ENCODE data around the gene GRK3. TPM values are rescaled to one million over a fixed set of nuclear protein-coding genes. Genes with fewer than 3 reads are reported as not detected.
"Not testable (repeated sequence)": the region's sequence is repeated elsewhere in the genome, so short reads cannot be mapped to it uniquely, and the experiment has no call there.

The GRK3 gene
- polyA plus RNA-seq, 1 donor: 6.7 TPM

DNA sequence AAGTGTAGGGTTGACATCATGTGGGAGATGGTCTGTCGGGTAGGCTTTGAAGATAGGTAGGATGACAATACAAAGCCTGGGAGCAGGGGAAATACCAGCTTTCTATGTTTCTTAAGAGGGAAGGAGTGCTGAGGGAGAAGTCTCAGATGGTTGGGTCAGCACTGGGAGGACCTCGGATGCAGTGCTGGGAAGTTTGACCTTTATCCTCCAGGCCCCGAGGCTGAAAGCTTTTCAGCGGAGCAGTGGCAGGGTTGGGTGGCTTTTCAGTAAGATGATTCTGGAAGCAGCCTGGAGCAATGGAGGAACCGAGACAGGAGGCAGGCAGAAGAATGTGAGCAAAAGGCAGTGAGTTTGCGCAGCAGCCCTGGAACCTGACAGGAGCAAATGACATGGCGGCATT lies 134.0 kb downstream of the GRK3 start:
- DNase-seq (ENCODE audit: low read depth): no peak

GRCh38 chr22:25698978-25699377 lies 134.5 kb downstream of the GRK3 start:
- DNase-seq (ENCODE audit: low read depth): no peak

- DNase-seq (ENCODE audit: low read depth): peak; percentile 90
Measured at GRCh38 chr22:25701056-25701780, 136.7 kb downstream of the GRK3 start.

DNA sequence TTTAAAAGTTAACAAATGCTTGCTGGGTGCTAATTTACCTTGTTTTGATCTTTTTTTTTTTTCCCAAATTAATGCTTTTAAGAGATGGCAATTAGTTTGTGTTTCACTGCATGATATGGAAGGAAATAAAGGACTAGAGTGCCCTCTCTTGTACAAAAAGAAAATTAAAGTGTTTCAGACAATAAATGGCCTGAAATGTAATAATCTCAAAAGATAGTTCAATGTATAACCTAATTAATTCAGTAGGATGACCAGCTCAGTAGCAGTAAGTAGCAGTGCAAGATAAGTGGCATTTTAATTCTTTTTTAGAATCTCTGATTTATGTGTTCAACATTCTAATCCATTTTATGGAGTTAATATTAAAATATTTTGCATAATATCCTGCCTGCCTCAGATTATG lies 137.6 kb downstream of the GRK3 start:
- DNase-seq (ENCODE audit: low read depth): no peak

DNA sequence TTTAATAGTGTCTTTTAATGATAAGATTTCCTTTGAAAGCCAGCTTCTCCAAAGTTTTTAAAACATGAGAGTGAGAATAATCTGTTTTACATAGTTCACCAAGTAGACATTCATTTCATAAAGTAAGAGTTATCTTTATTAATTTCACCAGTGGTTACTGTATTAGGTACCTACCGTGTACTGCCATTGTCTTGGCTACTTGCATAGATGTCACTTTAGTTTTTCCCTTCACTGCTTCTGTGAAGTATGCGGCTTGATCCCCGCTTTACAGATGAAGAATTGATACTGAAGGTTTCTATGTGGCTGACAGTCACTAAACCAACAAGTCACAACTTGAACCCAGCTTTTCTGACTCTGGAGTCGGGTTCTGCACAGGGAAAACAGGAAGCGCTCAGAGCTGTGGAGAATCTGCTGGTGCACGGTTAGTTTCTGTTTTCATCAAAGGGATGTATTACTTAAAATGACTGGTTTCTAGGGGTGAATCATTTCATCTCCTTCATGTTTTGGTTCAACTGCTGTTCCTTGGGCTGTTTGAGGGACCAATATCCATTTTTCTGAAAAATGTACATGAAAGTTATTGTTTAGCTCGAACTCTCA lies 138.2 kb downstream of the GRK3 start:
- no peak for DNase-seq (ENCODE audit: low read depth)

- no peak for DNase-seq (ENCODE audit: low read depth)
Measured at GRCh38 chr22:25704701-25705100, 140.2 kb downstream of the GRK3 start.

DNA sequence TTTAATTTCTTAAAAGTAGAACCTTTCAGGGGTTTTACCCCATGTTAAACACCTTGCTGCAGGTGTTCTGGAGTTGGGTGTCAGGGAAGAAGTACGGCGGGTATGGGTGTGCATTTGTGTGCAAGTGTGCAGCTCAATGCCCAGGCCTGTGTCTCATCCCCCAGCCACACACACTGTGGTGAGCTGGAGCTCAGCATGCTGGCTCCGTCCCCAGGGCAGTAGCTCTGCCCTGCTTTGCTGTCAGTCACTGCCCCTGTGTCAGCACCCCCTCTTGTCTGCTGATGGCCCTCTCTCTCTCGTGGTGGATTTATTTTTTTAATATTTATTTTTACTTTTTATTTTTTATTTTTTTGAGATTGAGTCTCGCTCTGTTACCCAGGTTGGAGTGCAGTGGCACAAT lies 141.7 kb downstream of the GRK3 start:
- no peak for DNase-seq (ENCODE audit: low read depth)

DNA sequence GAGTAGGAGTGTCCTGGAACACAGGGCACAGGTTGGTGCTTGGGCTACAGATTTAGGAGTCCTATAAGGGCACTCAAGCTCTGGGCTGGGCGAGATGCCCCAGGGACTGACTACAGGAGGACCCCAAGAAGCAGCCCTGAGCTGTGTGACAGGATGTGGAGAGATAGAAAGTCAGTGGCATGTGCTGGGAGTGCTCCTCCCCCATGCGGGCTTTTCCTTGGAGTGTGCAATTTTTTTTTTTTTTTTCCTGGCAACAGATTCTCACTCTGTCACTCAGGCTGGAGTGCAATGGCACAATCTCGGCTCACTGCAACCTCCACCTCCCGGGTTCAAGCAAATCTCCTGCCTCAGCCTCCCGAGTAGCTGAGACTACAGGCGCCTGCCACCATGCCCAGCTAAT lies 144.0 kb downstream of the GRK3 start:
- DNase-seq (ENCODE audit: low read depth): not testable (repeated sequence)

DNA sequence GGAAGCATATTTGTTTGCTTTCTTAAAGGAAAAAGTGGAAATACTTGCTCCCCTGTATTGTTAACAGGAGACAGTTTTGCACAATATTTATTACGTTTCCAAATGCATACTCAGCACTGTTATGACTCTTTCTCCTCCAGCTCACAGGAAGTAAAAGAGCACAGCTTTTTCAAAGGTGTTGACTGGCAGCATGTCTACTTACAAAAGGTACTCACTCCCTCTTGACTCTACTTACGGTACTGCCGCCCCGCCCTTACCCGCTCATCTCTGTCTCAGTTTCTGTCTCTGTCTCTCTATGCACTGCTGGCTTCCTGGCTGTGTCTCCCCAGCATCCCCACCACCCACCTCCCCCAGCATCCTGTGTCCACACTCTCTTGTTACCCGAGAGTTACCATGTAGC lies 145.3 kb downstream of the GRK3 start:
- DNase-seq (ENCODE audit: low read depth): no peak

GRCh38 chr22:25710501-25710900 lies 146.0 kb downstream of the GRK3 start:
- DNase-seq (ENCODE audit: low read depth): no peak

DNA sequence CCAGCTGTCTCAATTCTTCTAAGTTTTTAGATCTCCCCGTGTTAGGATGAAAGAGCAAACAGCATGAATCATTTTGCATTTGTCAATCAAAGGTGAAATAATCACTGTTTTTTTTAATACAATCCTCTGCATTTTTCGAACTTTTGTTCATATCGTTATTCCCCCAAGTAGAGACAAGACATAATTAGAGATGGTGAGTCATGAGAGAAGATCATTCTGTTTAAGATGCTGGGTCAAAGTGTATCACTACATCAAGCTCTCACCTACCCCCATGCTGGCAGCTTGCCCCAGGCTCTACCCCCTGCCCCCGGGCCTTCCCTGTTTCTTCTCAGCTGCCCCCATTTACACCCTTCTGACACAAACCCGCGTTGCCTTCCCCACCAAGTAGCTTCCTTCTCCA lies 147.0 kb downstream of the GRK3 start:
- no peak for DNase-seq (ENCODE audit: low read depth)

DNA sequence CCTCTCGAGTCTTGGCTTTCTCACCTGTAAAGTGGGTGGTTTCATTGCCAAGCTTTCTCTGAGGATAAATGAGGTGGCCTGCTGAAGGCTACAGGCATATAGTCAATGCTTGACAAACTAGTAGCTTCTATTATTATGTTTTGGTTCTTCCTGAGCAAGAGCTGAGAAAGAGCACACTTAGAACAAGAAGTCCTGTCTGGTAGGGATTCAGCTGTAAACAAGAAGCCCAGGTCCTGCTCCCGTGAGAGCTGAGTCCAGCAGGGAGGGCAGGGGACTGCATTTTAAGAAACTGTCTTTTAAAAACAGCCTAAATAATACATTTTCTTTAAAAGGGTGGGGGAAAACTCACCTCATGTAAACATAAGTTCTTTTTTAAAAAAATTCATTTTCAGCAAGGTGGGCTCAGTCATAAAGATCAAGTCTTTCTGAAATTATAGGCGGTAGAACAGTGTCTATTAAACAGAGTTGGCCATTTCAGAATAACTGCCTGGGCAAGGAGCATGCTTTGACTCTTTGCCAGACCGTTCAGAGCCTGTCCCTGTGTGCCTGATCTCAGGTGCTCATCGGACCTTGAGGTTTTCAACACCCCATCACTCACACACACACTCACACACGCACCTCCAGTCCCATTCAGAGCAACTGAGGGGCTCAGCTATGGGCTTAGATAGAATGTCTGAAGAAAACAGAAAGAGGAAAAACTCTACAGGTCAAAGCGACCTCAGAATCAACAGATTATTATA lies 148.4 kb downstream of the GRK3 start:
- DNase-seq (ENCODE audit: low read depth): no peak

DNA sequence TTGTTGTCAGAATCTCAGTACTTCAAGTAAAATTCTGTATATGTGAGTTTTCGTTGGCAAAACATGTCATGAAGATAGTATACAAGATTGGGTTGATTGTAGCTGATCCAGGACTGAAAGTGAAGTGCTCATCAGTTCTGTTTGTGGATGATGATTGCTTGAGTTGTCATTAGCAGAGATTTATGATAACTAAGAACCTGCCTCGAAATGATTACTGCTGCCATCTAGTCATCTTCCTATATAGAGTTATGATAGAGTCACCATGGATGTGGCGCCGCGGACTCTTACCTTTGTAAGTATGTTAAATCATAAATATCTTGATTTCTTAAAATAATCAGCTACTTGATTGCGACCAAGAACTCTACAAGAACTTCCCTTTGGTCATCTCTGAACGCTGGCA lies 149.6 kb downstream of the GRK3 start:
- no peak for DNase-seq (ENCODE audit: low read depth)

DNA sequence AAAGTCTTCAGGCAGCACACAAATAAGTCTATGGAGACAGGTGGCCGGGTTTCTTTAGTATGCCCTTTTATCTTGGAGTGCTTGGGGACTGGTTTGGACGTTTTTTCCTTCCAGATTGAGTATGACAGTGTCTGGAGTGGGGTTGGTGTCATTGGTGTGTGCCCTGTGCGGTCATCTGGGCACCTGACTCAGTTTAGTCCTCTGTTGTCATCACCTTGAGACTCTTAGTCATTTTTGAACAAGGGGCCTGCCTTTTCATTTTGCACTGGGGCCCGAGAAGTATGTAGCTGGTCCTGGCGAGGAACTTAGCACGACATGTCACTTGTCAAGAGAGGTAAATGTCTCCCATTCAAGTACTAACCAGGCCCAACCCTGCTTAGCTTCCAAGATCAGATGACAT lies 150.3 kb downstream of the GRK3 start:
- DNase-seq (ENCODE audit: low read depth): no peak

DNA sequence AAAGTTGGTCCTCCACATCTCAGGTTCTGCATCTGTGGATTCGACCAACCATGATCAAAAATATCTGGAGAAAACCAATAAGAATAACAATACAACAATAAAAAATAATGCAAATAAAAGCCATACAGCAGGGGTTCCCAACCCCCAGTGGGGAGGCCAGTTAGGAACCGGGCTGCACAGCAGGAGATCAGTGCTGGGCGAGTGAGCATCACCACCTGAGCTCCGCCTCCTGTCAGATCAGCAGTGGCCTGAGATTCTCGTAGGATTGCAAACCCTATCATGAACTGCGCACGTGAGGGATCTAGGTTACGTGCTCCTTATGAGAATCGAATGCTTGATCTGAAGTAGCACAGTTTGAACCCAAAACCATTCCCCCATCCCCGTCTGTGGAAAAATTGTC lies 152.2 kb downstream of the GRK3 start:
- DNase-seq (ENCODE audit: low read depth): no peak

DNA sequence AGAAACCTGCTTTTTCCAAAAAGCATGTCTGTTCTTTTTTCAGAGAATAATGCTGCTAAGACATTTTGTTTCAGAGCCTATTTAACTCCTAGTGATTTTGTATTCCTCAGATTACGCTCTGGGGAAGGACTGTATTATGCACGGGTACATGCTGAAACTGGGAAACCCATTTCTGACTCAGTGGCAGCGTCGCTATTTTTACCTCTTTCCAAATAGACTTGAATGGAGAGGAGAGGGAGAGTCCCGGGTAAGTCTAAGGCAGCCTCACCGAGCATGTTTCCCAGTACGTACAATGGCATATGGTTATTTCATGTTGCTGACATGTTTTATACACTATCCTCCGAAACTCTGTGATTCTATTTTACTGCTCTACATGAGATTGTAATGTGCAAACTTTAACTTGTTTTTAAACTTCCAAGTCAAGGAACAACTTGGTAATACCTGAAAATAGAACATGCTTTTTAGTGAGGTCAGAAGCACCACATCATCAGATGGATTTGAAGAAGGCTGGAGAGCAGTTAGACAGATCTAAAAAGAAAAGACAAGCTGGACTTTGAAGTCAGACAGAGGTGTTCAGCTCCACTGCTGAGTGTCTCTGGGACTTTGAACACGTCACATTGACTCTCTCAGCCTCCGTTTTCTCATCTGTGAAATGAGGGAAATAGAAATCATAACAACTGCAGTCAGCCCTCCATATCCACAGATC lies 153.8 kb downstream of the GRK3 start:
- no peak for DNase-seq (ENCODE audit: low read depth)

DNA sequence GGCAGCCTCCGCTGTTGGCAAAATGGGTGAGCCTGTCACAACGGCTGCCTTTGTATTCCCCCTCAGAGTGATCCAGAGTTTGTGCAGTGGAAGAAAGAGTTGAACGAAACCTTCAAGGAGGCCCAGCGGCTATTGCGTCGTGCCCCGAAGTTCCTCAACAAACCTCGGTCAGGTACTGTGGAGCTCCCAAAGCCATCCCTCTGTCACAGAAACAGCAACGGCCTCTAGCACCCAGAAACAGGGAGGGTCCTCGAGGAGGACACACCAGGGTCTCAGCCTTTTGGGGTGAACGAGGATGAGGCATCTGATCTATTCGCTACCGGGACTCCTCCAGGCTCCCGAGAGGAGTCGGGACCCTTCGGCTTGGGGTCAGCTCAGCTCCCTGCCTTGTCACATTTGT lies 157.7 kb downstream of the GRK3 start:
- DNase-seq (ENCODE audit: low read depth): no peak

GRCh38 chr22:25722626-25723025 lies 158.2 kb downstream of the GRK3 start:
- DNase-seq (ENCODE audit: low read depth): no peak

- no peak for DNase-seq (ENCODE audit: low read depth)
Measured at GRCh38 chr22:25726241-25726640, 161.8 kb downstream of the GRK3 start.

DNA sequence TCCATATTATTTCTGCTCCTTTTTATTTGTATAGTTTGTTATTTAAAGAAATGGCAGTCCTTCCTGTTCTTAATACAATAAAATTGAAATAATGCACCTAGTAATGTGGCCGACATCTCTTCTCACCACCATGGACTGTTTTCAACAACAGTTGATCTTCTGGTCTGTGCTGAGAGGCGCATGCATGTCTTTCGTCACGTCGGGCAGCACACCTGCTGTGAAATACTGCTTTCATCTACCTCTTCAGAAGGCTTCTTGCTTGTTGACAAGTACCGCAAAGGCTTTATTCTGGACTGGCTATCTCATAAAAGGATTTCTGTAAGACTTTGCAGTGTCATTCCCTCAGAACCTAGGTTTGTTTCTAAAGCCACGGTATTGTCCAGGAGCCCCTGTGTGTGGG lies 163.6 kb downstream of the GRK3 start:
- DNase-seq (ENCODE audit: low read depth): no peak

GRCh38 chr22:25729016-25729995 lies 164.8 kb downstream of the GRK3 start:
- DNase-seq (ENCODE audit: low read depth): no peak
